Kidney epithelial cell (primary cell): ENCODE measurements around the gene ABCA2. TPM values are rescaled to one million over a fixed set of nuclear protein-coding genes. Genes with fewer than 3 reads are reported as not detected.
"Not testable (repeated sequence)": the region's sequence is repeated elsewhere in the genome, so short reads cannot be mapped to it uniquely, and the experiment has no call there.

Experiments used
- DNase-seq: peaks from one replicate; pipeline ENCODE4 v3.0.0-alpha.2; 2010; ENCODE audit warnings: low read depth
- H3K27me3 ChIP-seq: 2 replicates; pipeline ENCODE4 v1.6.0; 2011; ENCODE audit warnings: low read length; ENCODE audit not compliant: control insufficient read depth, insufficient read depth
- H3K36me3 ChIP-seq: 2 replicates; pipeline ENCODE4 v1.5.1; 2011; ENCODE audit warnings: low read length; ENCODE audit not compliant: control insufficient read depth, insufficient read depth
- H3K4me3 ChIP-seq: 2 replicates; pipeline ENCODE4 v1.5.1; 2011; ENCODE audit warnings: low read depth, mild to moderate bottlenecking, control low read depth, low read length
- CTCF ChIP-seq: IDR thresholded peaks from 2 replicates; pipeline ENCODE4 v1.5.1; 2011; ENCODE audit warnings: mild to moderate bottlenecking, moderate library complexity, low read length, control low read depth, inconsistent platforms; ENCODE audit not compliant: insufficient read depth, poor library complexity, severe bottlenecking
- total RNA-seq: library from RNA; depleted of rRNA; stranded (reverse); fragments of >200 nt; gene quantifications from 2 replicates; pipeline ENCODE4 v1.2.3, GENCODE V29; 2015

ABCA2 gene
- total RNA-seq, 1 donor from 2014 or later, result 5.3 TPM

DNA sequence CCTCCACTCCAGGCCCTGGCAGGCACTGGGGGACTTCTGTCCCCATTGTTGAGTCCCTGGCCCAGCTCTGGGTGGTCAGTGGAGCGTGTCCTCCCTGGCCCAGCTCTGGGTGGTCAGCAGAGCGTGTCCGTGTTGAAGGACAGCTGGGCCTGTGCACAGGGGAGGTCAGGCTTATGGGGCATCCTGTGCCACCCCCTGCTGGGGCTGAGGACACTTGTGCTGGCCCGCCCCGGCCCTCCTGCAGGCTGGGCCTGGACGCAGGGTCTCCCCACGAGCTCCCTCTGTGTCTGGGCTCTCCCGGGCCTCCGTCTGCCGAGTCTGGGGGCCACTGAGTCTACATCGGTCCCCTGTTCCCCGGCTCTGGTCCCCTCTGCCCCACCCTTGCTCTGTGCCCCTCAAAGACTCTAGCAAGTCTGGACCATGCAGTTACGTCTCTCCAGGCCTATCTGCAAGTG lies 20.2 kb downstream of the ABCA2 start:
- Histone ChIP-seq H3K36me3 (no peaks in the 10 kb centered on the region), H3K27me3 (no peaks in the 10 kb centered on the region), H3K4me3 (no peak overlapping the region)
- DNase-seq, result no peak
- TF ChIP-seq CTCF, result no peak

DNA sequence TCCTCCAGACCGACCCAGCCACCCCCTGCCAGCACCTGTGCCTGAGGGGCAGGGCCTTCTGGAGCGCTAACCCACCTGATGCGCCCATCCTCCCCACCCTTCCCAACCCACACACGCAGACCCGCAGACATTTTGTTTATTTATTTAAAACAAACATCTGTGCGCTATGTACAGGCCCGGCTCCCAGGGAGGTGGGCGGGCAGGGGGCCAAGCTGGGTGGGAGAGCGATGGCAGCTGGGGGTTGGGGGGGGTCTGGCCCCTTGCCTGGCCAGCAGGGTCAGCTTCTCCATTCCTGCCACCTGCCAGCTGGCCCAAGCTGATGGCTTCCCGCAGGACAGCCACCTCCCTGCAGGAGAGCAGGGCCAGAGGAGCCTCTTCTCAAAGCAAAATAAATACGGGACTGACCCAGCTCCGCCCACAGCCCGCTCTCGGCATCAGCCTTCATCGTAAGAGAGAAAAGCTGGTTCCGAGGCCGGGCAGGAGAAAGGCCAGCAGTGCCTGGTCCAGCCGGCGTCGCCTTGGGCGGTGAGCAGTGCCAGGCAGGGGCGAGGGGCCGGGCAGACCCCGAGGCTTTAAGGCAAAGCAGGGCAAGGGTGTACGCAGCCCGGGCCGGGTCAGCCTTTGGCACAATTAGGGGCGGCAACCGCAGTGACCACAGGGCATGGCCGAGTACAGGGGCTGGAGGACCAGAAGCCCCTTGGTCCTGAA lies 20.8 kb downstream of the ABCA2 start:
- H3K36me3 ChIP-seq, result no peaks in the 10 kb centered on the region
- H3K4me3 ChIP-seq, result no peak overlapping the region
- H3K27me3 ChIP-seq, result no peaks in the 10 kb centered on the region
- no peak for TF ChIP-seq CTCF
- DNase-seq, result no peak

GRCh38 chr9:137006116-137007003 lies 21.7 kb downstream of the ABCA2 start:
- no peak for TF ChIP-seq CTCF
- Histone ChIP-seq H3K27me3 (no peaks in the 10 kb centered on the region), H3K36me3 (no peaks in the 10 kb centered on the region), H3K4me3 (no peak overlapping the region)
- no peak for DNase-seq

GRCh38 chr9:137004285-137004684 lies 23.8 kb downstream of the ABCA2 start:
- H3K4me3 ChIP-seq, H3K27me3 ChIP-seq, DNase-seq, H3K36me3 ChIP-seq: not testable (repeated sequence)
- TF ChIP-seq CTCF, result peak; percentile 15

DNA sequence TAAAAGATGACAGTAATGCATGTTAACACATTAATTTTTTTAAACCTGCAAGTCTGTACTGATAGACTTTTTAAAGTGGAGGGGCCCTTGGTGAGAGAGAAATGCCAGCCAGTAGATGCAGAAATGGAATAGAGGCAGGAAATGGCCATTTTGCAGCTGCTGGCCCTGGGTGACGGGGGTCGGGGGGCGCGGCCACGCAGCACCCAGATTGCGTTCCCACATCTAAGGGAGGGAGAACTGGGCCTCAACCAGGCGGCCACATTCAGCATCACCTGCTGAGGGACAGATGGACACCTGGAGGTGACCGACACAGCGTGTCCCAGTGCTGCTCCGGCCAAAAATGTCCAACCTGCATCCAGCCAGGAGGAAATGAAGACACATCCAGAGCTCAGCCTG lies 25.4 kb downstream of the ABCA2 start:
- no peak for DNase-seq
- no peak for TF ChIP-seq CTCF
- Histone ChIP-seq H3K36me3 (no peaks in the 10 kb centered on the region), H3K4me3 (no peak overlapping the region), H3K27me3 (no peaks in the 10 kb centered on the region)
